Glutamatergic neuron (in vitro differentiated cells): ENCODE results near the gene ETV1. TPM values are rescaled to one million over a fixed set of nuclear protein-coding genes. Genes with fewer than 3 reads are reported as not detected.

Experiments
- DNase-seq: peaks from one replicate; pipeline ENCODE4 v3.0.0; 2022
- H3K27ac Mint-ChIP-seq: one replicate; pipeline ENCODE4 v1.8.0; 2020; ENCODE audit warnings: mild to moderate bottlenecking, mixed read lengths, inconsistent platforms; ENCODE audit not compliant: unreplicated experiment
- H3K27me3 Mint-ChIP-seq: one replicate; pipeline ENCODE4 v1.8.0; 2020; ENCODE audit warnings: mild to moderate bottlenecking, moderate library complexity, mixed read lengths, inconsistent platforms; ENCODE audit not compliant: unreplicated experiment
- H3K36me3 Mint-ChIP-seq: one replicate; pipeline ENCODE4 v1.8.0; 2020; ENCODE audit warnings: mild to moderate bottlenecking, mixed read lengths, inconsistent platforms; ENCODE audit not compliant: unreplicated experiment
- H3K4me1 Mint-ChIP-seq: one replicate; pipeline ENCODE4 v1.8.0; 2020; ENCODE audit warnings: mild to moderate bottlenecking, low read depth, mixed read lengths, inconsistent platforms; ENCODE audit not compliant: unreplicated experiment
- H3K4me3 Mint-ChIP-seq: one replicate; pipeline ENCODE4 v1.8.0; 2020; ENCODE audit warnings: mild to moderate bottlenecking, mixed read lengths, inconsistent platforms; ENCODE audit not compliant: unreplicated experiment
- H3K9me3 Mint-ChIP-seq: one replicate; pipeline ENCODE4 v1.8.0; 2020; ENCODE audit warnings: mild to moderate bottlenecking, moderate library complexity, mixed read lengths, inconsistent platforms; ENCODE audit not compliant: unreplicated experiment
- total RNA-seq: library from RNA; stranded (reverse); fragmentation: NEBNext Ultra II Directional; extraction: Animal tissue kit (Norgen Biotek cat#: 25700); gene quantifications from one replicate; pipeline ENCODE4 v1.2.1, GENCODE V29; 2021; ENCODE audit not compliant: unreplicated experiment
- TF ChIP-seq, protein P1 (sequence below): fragments of 200-600 bp; sonication (generic); IDR thresholded peaks from one replicate; pipeline ENCODE4 v1.5.0; 2021; ENCODE audit not compliant: partially characterized antibody, unreplicated experiment

ETV1 gene
- total RNA-seq, 1 donor from 2014 or later, result 51.8 TPM

GRCh38 chr7:13871008-13871407 lies 118.5 kb downstream of the ETV1 start:
- H3K4me1 Mint-ChIP-seq, result no peaks in the 10 kb centered on the region
- H3K9me3 Mint-ChIP-seq, result peaks cover 2% of the 10 kb centered on the region
- H3K36me3 Mint-ChIP-seq, result no peaks in the 10 kb centered on the region
- TF ChIP-seq, protein P1, sequence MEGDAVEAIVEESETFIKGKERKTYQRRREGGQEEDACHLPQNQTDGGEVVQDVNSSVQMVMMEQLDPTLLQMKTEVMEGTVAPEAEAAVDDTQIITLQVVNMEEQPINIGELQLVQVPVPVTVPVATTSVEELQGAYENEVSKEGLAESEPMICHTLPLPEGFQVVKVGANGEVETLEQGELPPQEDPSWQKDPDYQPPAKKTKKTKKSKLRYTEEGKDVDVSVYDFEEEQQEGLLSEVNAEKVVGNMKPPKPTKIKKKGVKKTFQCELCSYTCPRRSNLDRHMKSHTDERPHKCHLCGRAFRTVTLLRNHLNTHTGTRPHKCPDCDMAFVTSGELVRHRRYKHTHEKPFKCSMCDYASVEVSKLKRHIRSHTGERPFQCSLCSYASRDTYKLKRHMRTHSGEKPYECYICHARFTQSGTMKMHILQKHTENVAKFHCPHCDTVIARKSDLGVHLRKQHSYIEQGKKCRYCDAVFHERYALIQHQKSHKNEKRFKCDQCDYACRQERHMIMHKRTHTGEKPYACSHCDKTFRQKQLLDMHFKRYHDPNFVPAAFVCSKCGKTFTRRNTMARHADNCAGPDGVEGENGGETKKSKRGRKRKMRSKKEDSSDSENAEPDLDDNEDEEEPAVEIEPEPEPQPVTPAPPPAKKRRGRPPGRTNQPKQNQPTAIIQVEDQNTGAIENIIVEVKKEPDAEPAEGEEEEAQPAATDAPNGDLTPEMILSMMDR, result no peak
- no peak overlapping the region for H3K4me3 Mint-ChIP-seq
- no peak for DNase-seq
- H3K27me3 Mint-ChIP-seq, result peaks cover 2% of the 10 kb centered on the region
- H3K27ac Mint-ChIP-seq, result no peak overlapping the region

- TF ChIP-seq, protein P1, result no peak
- Mint-ChIP-seq H3K4me3 (no peak overlapping the region), H3K27ac (no peak overlapping the region)
These were observed 128.7 kb downstream of the ETV1 start for GRCh38 chr7:13860734-13861133.

GRCh38 chr7:13856012-13856411 lies 133.5 kb downstream of the ETV1 start:
- Mint-ChIP-seq H3K4me3 (no peak overlapping the region), H3K27ac (no peak overlapping the region), H3K4me1 (peaks cover 10% of the 10 kb centered on the region), H3K27me3 (peaks cover 5% of the 10 kb centered on the region), H3K36me3 (no peaks in the 10 kb centered on the region), H3K9me3 (peaks cover 5% of the 10 kb centered on the region)
- DNase-seq, result no peak
- TF ChIP-seq, protein P1, result no peak

More at GRCh38 chr7:13860734-13861133, 128.7 kb downstream of the ETV1 start:
- H3K27me3 Mint-ChIP-seq, result peaks cover 2% of the 10 kb centered on the region
- peaks cover 3% of the 10 kb centered on the region for H3K36me3 Mint-ChIP-seq
- no peak for DNase-seq
- H3K4me1 Mint-ChIP-seq, result peaks cover 7% of the 10 kb centered on the region
- H3K9me3 Mint-ChIP-seq, result peaks cover 2% of the 10 kb centered on the region

DNA sequence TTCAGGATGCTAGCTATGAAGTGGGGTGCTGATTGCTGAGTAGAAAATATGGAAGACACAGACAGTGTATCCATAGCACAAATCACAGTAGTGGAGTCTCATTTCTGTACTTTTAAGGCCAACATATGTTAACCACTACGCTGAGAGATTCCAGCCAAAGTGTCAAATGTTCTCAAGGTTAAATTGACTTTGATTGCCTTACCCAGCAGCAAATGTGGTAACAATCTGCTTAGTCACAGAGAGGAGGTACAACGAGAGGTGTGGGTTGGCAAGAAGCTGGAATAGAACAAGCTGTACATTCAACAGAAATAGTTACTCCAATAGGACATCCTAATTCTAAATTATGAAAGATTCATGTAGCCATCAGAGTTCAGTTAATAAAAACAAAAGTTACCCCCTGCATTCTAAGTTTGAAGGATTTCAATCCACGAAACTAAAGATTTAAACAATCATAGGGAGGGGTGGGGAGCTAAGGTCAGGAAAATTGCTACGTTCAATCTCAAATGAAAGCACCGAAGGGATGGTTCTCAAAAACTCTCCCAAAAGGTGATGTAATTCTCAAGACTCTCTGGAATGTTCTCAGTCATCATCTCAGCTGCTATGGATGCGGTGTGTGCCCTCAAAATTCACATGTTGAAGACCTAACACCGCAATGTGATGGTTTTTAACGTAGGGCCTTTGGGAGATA lies 137.0 kb downstream of the ETV1 start:
- Mint-ChIP-seq H3K27me3 (peaks cover 3% of the 10 kb centered on the region), H3K9me3 (peaks cover 5% of the 10 kb centered on the region), H3K4me3 (no peak overlapping the region), H3K36me3 (no peaks in the 10 kb centered on the region), H3K4me1 (peaks cover 20% of the 10 kb centered on the region), H3K27ac (peak overlapping the region; percentile 96)
- DNase-seq, result no peak
- TF ChIP-seq, protein P1, result no peak

- peaks cover 20% of the 10 kb centered on the region for H3K4me1 Mint-ChIP-seq
- peak; percentile 27 for DNase-seq
- H3K27me3 Mint-ChIP-seq, result peaks cover 3% of the 10 kb centered on the region
- peaks cover 3% of the 10 kb centered on the region for H3K9me3 Mint-ChIP-seq
- peak overlapping the region; percentile 70 for H3K4me3 Mint-ChIP-seq
- peak overlapping the region; percentile 96 for H3K27ac Mint-ChIP-seq
- TF ChIP-seq, protein P1, result no peak
- H3K36me3 Mint-ChIP-seq, result no peaks in the 10 kb centered on the region
These were observed 137.7 kb downstream of the ETV1 start for GRCh38 chr7:13851736-13852135.
